Measurements from ENCODE around the gene CLTCL1.

GRCh38 chr22:19266547-19267086 is 24.9 kb downstream of the CLTCL1 start:
- no peak for TF ChIP-seq CTCF (IDR thresholded peaks at IDR 0.05)
- no peak for TF ChIP-seq POLR2A (IDR thresholded peaks at IDR 0.05; ENCODE audit: low read depth)
- no peak for TF ChIP-seq POLR2AphosphoS5 (IDR thresholded peaks at IDR 0.05)
